HAP-1 (cell line): ENCODE results near the gene ANK3.

Source experiments
- DNase-seq, 2 experiments: peaks; one replicate each; pipeline ENCODE4 v3.0.0-alpha.2; 2016 to 2020; ENCODE audit warnings: low spot score in 2 of 2
- H3K27me3 ChIP-seq: fragments of 250-450 bp; sonication (Bioruptor Pico); 2 replicates; pipeline ENCODE4 v1.5.1; 2020; ENCODE audit warnings: low read depth, mild to moderate bottlenecking, moderate library complexity
- H3K36me3 ChIP-seq: fragments of 250-450 bp; sonication (Bioruptor Pico); replicated peaks from 2 replicates; pipeline ENCODE4 v1.5.1; 2020; ENCODE audit warnings: mild to moderate bottlenecking
- H3K4me1 ChIP-seq: fragments of 250-450 bp; sonication (Bioruptor Pico); 2 replicates; pipeline ENCODE4 v1.5.1; 2020; ENCODE audit warnings: mild to moderate bottlenecking
- H3K4me3 ChIP-seq: fragments of 250-450 bp; sonication (Bioruptor Pico); 2 replicates; pipeline ENCODE4 v1.5.1; 2020; ENCODE audit warnings: mild to moderate bottlenecking, moderate library complexity
- H3K9me3 ChIP-seq: fragments of 250-450 bp; sonication (Bioruptor Pico); 2 replicates; pipeline ENCODE4 v1.5.1; 2020; ENCODE audit warnings: mild to moderate bottlenecking, moderate library complexity
- in situ Hi-C: fragments of 300-500 bp; cut with MboI; formaldehyde crosslinking; loops from 3 replicates; pipeline ENCODE4 v1.14.3; 2020; ENCODE audit warnings: low sequenced_read_pairs, inconsistent platforms, mixed read lengths

ANK3 gene

GRCh38 chr10:60389413-60390025, at the start of gene ANK3:
ANK3 (minus strand) TSS chr10:60389875; CDS start chr10:60389538, 337 bp downstream.
- Histone ChIP-seq H3K4me1 (peaks cover 3% of the 10 kb centered on the region; the same call in 1 of the 2 replicates), H3K27me3 (no peaks in the 10 kb centered on the region), H3K36me3 (no peaks in the 10 kb centered on the region), H3K9me3 (no peaks in the 10 kb centered on the region), H3K4me3 (no peak within 1 kb of the TSS)
- in situ Hi-C loops: no loop called here
- no peak for DNase-seq

- Histone ChIP-seq H3K27me3 (no peaks in the 10 kb centered on the region), H3K4me3 (no peak overlapping the region), H3K4me1 (no peaks in the 10 kb centered on the region), H3K36me3 (no peaks in the 10 kb centered on the region), H3K9me3 (no peaks in the 10 kb centered on the region)
- in situ Hi-C loops: loop anchor here (10.0 to 25.0 kb wide), 3 partner anchors 230 to 797 kb away; no protein-coding TSS in a partner anchor
- DNase-seq: peak; percentile 64 to 78
Observed at GRCh38 chr10:60434418-60435046, 44.9 kb upstream of the ANK3 start.

DNA sequence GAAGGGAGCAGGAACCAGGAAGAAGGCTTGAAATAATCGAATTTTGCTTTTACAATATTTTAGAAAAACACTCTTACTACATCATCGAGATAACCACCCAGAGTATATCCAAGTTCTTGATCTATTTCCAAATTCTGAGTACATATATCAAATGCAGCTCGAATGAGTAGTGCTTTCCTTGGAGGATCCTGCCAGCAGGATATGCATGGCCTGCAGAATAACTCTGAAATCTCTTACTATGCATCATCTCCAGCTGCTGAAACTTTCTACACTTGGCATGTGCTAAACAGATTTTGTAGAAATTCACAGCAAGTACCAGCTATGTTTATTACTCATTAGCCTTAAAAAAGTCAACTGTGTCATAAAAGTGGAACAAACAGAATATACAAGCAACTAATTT, 44.0 kb upstream of the ANK3 start:
- Histone ChIP-seq H3K4me1 (no peaks in the 10 kb centered on the region), H3K4me3 (no peak overlapping the region), H3K36me3 (no peaks in the 10 kb centered on the region), H3K27me3 (no peaks in the 10 kb centered on the region), H3K9me3 (no peaks in the 10 kb centered on the region)
- DNase-seq: no peak
- in situ Hi-C loops: loop anchor here (10.0 to 25.0 kb wide), 3 partner anchors 229 to 796 kb away; no protein-coding TSS in a partner anchor

GRCh38 chr10:60430836-60431597, 41.3 kb upstream of the ANK3 start:
- DNase-seq: no peak
- no peaks in the 10 kb centered on the region for H3K4me1 ChIP-seq
- no peak overlapping the region for H3K4me3 ChIP-seq
- no peaks in the 10 kb centered on the region; the same call in 1 of the 2 replicates for H3K27me3 ChIP-seq
- no peaks in the 10 kb centered on the region for H3K36me3 ChIP-seq
- in situ Hi-C loops: loop anchor here (10.0 to 25.0 kb wide), 3 partner anchors 226 to 794 kb away; no protein-coding TSS in a partner anchor
- H3K9me3 ChIP-seq: no peaks in the 10 kb centered on the region

- in situ Hi-C loops: loop anchor here (10.0 to 25.0 kb wide), 3 partner anchors 225 to 793 kb away; no protein-coding TSS in a partner anchor
- Histone ChIP-seq H3K9me3 (no peaks in the 10 kb centered on the region), H3K27me3 (no peaks in the 10 kb centered on the region; the same call in 1 of the 2 replicates), H3K36me3 (no peaks in the 10 kb centered on the region), H3K4me1 (peaks cover 9% of the 10 kb centered on the region), H3K4me3 (no peak overlapping the region)
- DNase-seq: no peak
Observed at GRCh38 chr10:60430017-60430416, 40.3 kb upstream of the ANK3 start.

- in situ Hi-C loops: loop anchor here (25.0 kb wide), 1 partner anchor 792 kb away; no protein-coding TSS in a partner anchor
- Histone ChIP-seq H3K4me1 (peaks cover 11% of the 10 kb centered on the region), H3K4me3 (no peak overlapping the region), H3K36me3 (no peaks in the 10 kb centered on the region), H3K27me3 (no peaks in the 10 kb centered on the region; the same call in 1 of the 2 replicates), H3K9me3 (no peaks in the 10 kb centered on the region)
- DNase-seq: no peak
Observed at GRCh38 chr10:60429084-60429849, 39.6 kb upstream of the ANK3 start.

- in situ Hi-C loops: loop anchor here (25.0 kb wide), 1 partner anchor 791 kb away; no protein-coding TSS in a partner anchor
- H3K27me3 ChIP-seq: no peaks in the 10 kb centered on the region; the same call in 1 of the 2 replicates
- no peak for DNase-seq
Observed at GRCh38 chr10:60428387-60428737, 38.7 kb upstream of the ANK3 start.

DNA sequence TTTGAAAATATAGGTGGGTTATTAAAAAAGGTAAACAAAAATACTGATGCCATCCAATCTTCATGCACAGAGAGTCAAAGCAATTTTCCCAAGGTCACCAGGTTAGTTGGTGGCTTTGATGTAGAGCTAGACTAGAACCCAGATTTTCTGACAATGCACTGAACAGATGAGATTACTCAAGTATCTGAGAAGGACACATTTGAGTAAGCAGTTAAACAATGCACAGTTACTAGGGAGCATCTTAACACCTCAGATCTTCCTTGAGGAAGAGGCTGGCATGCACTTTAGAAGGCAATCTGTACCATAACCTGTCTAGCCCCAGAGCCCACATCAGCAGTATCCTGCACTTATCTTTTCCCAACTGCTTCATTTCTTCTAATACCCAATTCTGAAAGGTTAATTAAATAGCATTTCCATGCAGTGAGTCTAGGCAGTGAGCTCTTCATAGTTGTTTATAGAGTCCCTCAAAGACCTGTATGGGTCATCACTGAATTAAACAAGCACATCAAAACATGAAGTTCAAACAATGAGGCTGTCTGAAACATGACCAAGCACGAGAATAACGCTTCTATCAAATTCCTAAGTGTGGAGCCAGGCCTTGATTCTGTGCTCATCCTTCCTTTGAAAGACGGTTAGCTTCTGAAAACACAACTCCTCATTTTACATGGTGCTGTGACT, 38.2 kb upstream of the ANK3 start:
- H3K4me1 ChIP-seq: peaks cover 11% of the 10 kb centered on the region
- H3K27me3 ChIP-seq: no peaks in the 10 kb centered on the region; the same call in 1 of the 2 replicates

More at GRCh38 chr10:60428387-60428737, 38.7 kb upstream of the ANK3 start:
- no peaks in the 10 kb centered on the region for H3K36me3 ChIP-seq
- no peaks in the 10 kb centered on the region for H3K9me3 ChIP-seq
- peaks cover 11% of the 10 kb centered on the region for H3K4me1 ChIP-seq
- no peak overlapping the region for H3K4me3 ChIP-seq

DNA sequence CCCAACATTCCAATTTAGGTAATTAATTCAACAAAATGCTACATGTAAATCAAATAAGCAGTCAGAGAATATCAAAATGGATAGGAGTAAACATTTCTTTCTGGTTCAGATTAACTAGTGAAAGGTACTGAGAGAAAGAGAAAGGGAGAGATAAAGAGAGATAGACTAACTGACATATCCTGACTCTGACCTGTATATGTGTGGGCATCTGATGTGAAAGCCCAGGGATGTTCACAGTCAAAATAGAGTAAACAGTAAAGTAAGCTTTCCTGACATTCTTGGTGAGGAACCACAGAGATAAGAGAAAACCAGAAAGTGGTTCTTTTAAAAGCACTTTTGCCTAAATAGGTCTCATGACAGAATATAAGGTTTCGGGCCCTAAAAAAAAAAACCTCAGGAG, 37.5 kb upstream of the ANK3 start:
- no peaks in the 10 kb centered on the region for H3K9me3 ChIP-seq
- DNase-seq: no peak
- H3K4me1 ChIP-seq: peaks cover 11% of the 10 kb centered on the region
- no peaks in the 10 kb centered on the region for H3K36me3 ChIP-seq
- H3K27me3 ChIP-seq: no peaks in the 10 kb centered on the region; the same call in 1 of the 2 replicates
- H3K4me3 ChIP-seq: no peak overlapping the region
- in situ Hi-C loops: loop anchor here (25.0 kb wide), 1 partner anchor 790 kb away; no protein-coding TSS in a partner anchor

More for the DNA sequence above, 38.2 kb upstream of the ANK3 start:
- in situ Hi-C loops: loop anchor here (25.0 kb wide), 1 partner anchor 791 kb away; no protein-coding TSS in a partner anchor
- no peaks in the 10 kb centered on the region for H3K36me3 ChIP-seq
- no peaks in the 10 kb centered on the region for H3K9me3 ChIP-seq
- no peak overlapping the region for H3K4me3 ChIP-seq
- no peak for DNase-seq

- in situ Hi-C loops: loop anchor here (25.0 kb wide), 1 partner anchor 789 kb away; no protein-coding TSS in a partner anchor
- Histone ChIP-seq H3K9me3 (no peaks in the 10 kb centered on the region), H3K4me3 (no peak overlapping the region), H3K4me1 (peaks cover 11% of the 10 kb centered on the region), H3K36me3 (no peaks in the 10 kb centered on the region), H3K27me3 (no peaks in the 10 kb centered on the region; the same call in 1 of the 2 replicates)
- DNase-seq: no peak
Observed at GRCh38 chr10:60426425-60426824, 36.8 kb upstream of the ANK3 start.

DNA sequence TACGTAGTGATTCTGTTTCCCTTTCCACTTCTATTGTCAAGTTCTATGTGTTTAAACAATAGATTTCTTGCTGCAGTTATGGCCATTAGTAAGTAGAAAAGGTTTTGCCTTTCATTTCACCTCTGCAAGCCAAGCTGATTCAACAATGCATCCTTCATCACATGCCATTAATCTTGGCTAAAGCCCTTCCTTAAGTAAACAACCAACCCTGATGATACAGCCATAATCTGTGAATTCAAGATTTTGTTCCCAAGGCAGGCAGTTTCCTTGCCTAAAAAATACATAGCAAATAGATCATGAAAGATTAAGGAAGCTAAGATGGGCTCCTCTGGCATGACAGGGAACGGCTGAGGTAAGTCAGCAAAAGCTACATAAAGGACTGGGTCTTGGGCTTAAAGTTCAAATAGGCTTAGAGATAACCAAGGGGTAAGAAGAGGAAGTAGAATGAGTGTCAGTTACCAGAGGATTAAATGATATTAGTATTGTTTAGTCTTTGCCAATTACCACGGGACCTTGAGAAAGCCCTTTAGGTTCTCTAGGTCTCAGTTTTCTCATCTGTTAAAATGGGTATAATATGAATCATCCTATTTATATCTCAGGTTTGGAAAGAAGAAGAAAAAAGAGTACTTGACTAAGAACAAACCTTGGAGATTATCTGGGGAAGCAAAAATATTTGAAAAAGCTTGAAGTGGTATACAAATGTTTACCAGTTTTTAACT, 35.9 kb upstream of the ANK3 start:
- H3K36me3 ChIP-seq: no peaks in the 10 kb centered on the region
- no peaks in the 10 kb centered on the region; the same call in 1 of the 2 replicates for H3K27me3 ChIP-seq
- H3K9me3 ChIP-seq: no peaks in the 10 kb centered on the region
- in situ Hi-C loops: loop anchor here (25.0 kb wide), 1 partner anchor 788 kb away; no protein-coding TSS in a partner anchor
- DNase-seq: peak in 1 of 2 experiments; percentile 72
- H3K4me1 ChIP-seq: peaks cover 11% of the 10 kb centered on the region
- no peak overlapping the region for H3K4me3 ChIP-seq

GRCh38 chr10:60424971-60425370, 35.3 kb upstream of the ANK3 start:
- no peaks in the 10 kb centered on the region; the same call in 1 of the 2 replicates for H3K27me3 ChIP-seq
- in situ Hi-C loops: loop anchor here (25.0 kb wide), 1 partner anchor 788 kb away; no protein-coding TSS in a partner anchor
- H3K36me3 ChIP-seq: no peaks in the 10 kb centered on the region
- no peaks in the 10 kb centered on the region for H3K9me3 ChIP-seq
- H3K4me1 ChIP-seq: peaks cover 11% of the 10 kb centered on the region
- DNase-seq: peak in 1 of 2 experiments; percentile 12
- H3K4me3 ChIP-seq: no peak overlapping the region
